Naive B cell (primary cell): ENCODE results near the gene CDH15. TPM values are rescaled to one million over a fixed set of nuclear protein-coding genes. Genes with fewer than 3 reads are reported as not detected.
"Not testable (repeated sequence)": the region's sequence is repeated elsewhere in the genome, so short reads cannot be mapped to it uniquely, and the experiment has no call there.

Experiments used
- ATAC-seq, 2 donors: fragments of 150-1000 bp; cut with Tn5 transposase; 2 replicates each; pipeline ENCODE4 v1.10.0; 2021; ENCODE audit warnings: low read depth in 2 of 2, mild to moderate bottlenecking in 2 of 2, moderate library complexity in 2 of 2
- DNase-seq: peaks from one replicate; pipeline ENCODE4 v3.0.0; 2022
- H3K27ac Mint-ChIP-seq, 6 donors: one replicate each; pipeline ENCODE4 v1.8.0; 2020 to 2022; ENCODE audit warnings: mild to moderate bottlenecking in 6 of 6, mixed read lengths in 6 of 6, moderate library complexity in 5 of 6, inconsistent platforms in 2 of 6
- H3K27me3 Mint-ChIP-seq, 3 donors: one replicate each; pipeline ENCODE4 v1.8.0; 2021 to 2022; ENCODE audit warnings: mixed read lengths in 3 of 3, mild to moderate bottlenecking in 1 of 3
- H3K36me3 Mint-ChIP-seq, 2 donors: one replicate each; pipeline ENCODE4 v1.8.0; 2020 to 2022; ENCODE audit warnings: mixed read lengths in 2 of 2, inconsistent platforms in 1 of 2, mild to moderate bottlenecking in 1 of 2
- H3K4me1 Mint-ChIP-seq, 3 donors: one replicate each; pipeline ENCODE4 v1.8.0; 2020 to 2022; ENCODE audit warnings: mixed read lengths in 3 of 3, inconsistent platforms in 1 of 3, mild to moderate bottlenecking in 1 of 3, moderate library complexity in 1 of 3
- H3K4me3 Mint-ChIP-seq, 8 donors: one replicate each; pipeline ENCODE4 v1.8.0; 2020 to 2022; ENCODE audit warnings: mild to moderate bottlenecking in 8 of 8, mixed read lengths in 8 of 8, moderate library complexity in 8 of 8, inconsistent platforms in 2 of 8
- H3K9me3 Mint-ChIP-seq, 7 donors: one replicate each; pipeline ENCODE4 v1.8.0; 2020 to 2022; ENCODE audit warnings: mixed read lengths in 7 of 7, mild to moderate bottlenecking in 5 of 7, inconsistent platforms in 2 of 7, moderate library complexity in 1 of 7
- polyA plus RNA-seq, 6 donors: library from polyadenylated mRNA; unstranded; fragments of 300-500 nt; fragmentation: Illumina TruSeq; gene quantifications; one replicate each; pipeline ENCODE4 v1.2.3, GENCODE V29; 2021; ENCODE audit warnings: low read depth in 6 of 6

CDH15 gene
- polyA plus RNA-seq, 6 donors from 2014 or later, result not detected

- peaks cover 0 to 5% (median 2%) of the 10 kb centered on the region in 3 donors for H3K4me1 Mint-ChIP-seq
- DNase-seq, result peak; percentile 32
- peak; percentile 62 to 64 for ATAC-seq
- H3K27ac Mint-ChIP-seq, result peak overlapping the region in 2 of 6 donors; percentile 21 to 57
- H3K36me3 Mint-ChIP-seq, result no peaks in the 10 kb centered on the region
- H3K27me3 Mint-ChIP-seq, result peaks cover 0 to 12% (median 6%) of the 10 kb centered on the region in 3 donors
- H3K4me3 Mint-ChIP-seq, result no peak overlapping the region
- peaks cover 0 to 6% (median 0%) of the 10 kb centered on the region in 7 donors for H3K9me3 Mint-ChIP-seq
These were observed 13.6 kb downstream of the CDH15 start for GRCh38 chr16:89184933-89185794.

- not testable (repeated sequence) for H3K4me3 Mint-ChIP-seq
- peak overlapping the region in 1 of 6 donors; percentile 57 for H3K27ac Mint-ChIP-seq
These were observed 14.5 kb downstream of the CDH15 start for GRCh38 chr16:89185887-89186592.

GRCh38 chr16:89186593-89187031 lies 15.1 kb downstream of the CDH15 start:
- H3K4me3 Mint-ChIP-seq, DNase-seq, H3K4me1 Mint-ChIP-seq, H3K9me3 Mint-ChIP-seq, H3K27me3 Mint-ChIP-seq, H3K36me3 Mint-ChIP-seq, ATAC-seq: not testable (repeated sequence)
- peak overlapping the region in 2 of 6 donors; percentile 90 to 95 for H3K27ac Mint-ChIP-seq

More at GRCh38 chr16:89185887-89186592, 14.5 kb downstream of the CDH15 start:
- not testable (repeated sequence) for H3K9me3 Mint-ChIP-seq, H3K4me1 Mint-ChIP-seq, DNase-seq, H3K27me3 Mint-ChIP-seq, H3K36me3 Mint-ChIP-seq, ATAC-seq

GRCh38 chr16:89187032-89187769 lies 15.7 kb downstream of the CDH15 start:
- peak; percentile 58 for DNase-seq
- peaks cover 0 to 6% (median 0%) of the 10 kb centered on the region in 7 donors for H3K9me3 Mint-ChIP-seq
- H3K36me3 Mint-ChIP-seq, result no peaks in the 10 kb centered on the region
- no peaks in the 10 kb centered on the region for H3K27me3 Mint-ChIP-seq
- ATAC-seq, result peak; percentile 66 to 68
- peaks cover 0 to 6% (median 5%) of the 10 kb centered on the region in 3 donors for H3K4me1 Mint-ChIP-seq
- H3K4me3 Mint-ChIP-seq, result peak overlapping the region in 3 of 8 donors; percentile 11 to 77 (median 42)
- H3K27ac Mint-ChIP-seq, result peak overlapping the region in 5 of 6 donors; percentile 82 to 97 (median 95)

- Mint-ChIP-seq H3K4me3 (peak overlapping the region in 2 of 8 donors; percentile 42 to 77), H3K36me3 (no peaks in the 10 kb centered on the region), H3K27ac (peak overlapping the region in 5 of 6 donors; percentile 6 to 97 (median 90)), H3K27me3 (no peaks in the 10 kb centered on the region), H3K4me1 (peaks cover 0 to 6% (median 5%) of the 10 kb centered on the region in 3 donors), H3K9me3 (peaks cover 0 to 6% (median 0%) of the 10 kb centered on the region in 7 donors)
- ATAC-seq (peak in 1 of 2 donors; percentile 26), DNase-seq (no peak)
These were observed 16.3 kb downstream of the CDH15 start for GRCh38 chr16:89187770-89188392.

- not testable (repeated sequence) for H3K4me1 Mint-ChIP-seq, DNase-seq, H3K36me3 Mint-ChIP-seq, H3K9me3 Mint-ChIP-seq, H3K27me3 Mint-ChIP-seq, ATAC-seq, H3K4me3 Mint-ChIP-seq
- peak overlapping the region in 2 of 6 donors; percentile 83 for H3K27ac Mint-ChIP-seq
These were observed 17.2 kb downstream of the CDH15 start for GRCh38 chr16:89188471-89189357.

- Mint-ChIP-seq H3K27me3 (no peaks in the 10 kb centered on the region), H3K36me3 (no peaks in the 10 kb centered on the region), H3K4me1 (peaks cover 0 to 6% (median 5%) of the 10 kb centered on the region in 3 donors), H3K27ac (peak overlapping the region in 2 of 6 donors; percentile 83), H3K9me3 (peaks cover 0 to 6% (median 0%) of the 10 kb centered on the region in 7 donors), H3K4me3 (peak overlapping the region in 3 of 8 donors; percentile 7 to 57 (median 8))
- DNase-seq (no peak), ATAC-seq (no peak)
These were observed 17.9 kb downstream of the CDH15 start for GRCh38 chr16:89189358-89190025.

GRCh38 chr16:89190150-89190958 lies 18.8 kb downstream of the CDH15 start:
- H3K4me3 Mint-ChIP-seq, result peak overlapping the region in 1 of 8 donors; percentile 20
- H3K27me3 Mint-ChIP-seq, result no peaks in the 10 kb centered on the region
- peaks cover 0 to 6% (median 0%) of the 10 kb centered on the region in 7 donors for H3K9me3 Mint-ChIP-seq
- H3K36me3 Mint-ChIP-seq, result no peaks in the 10 kb centered on the region
- DNase-seq (no peak), ATAC-seq (no peak)
- peak overlapping the region in 1 of 6 donors; percentile 57 for H3K27ac Mint-ChIP-seq
- peaks cover 0 to 6% (median 5%) of the 10 kb centered on the region in 3 donors for H3K4me1 Mint-ChIP-seq

GRCh38 chr16:89191033-89191900 lies 19.7 kb downstream of the CDH15 start:
- H3K27ac Mint-ChIP-seq, result peak overlapping the region in 1 of 6 donors; percentile 57
- peaks cover 0 to 5% (median 0%) of the 10 kb centered on the region in 3 donors for H3K27me3 Mint-ChIP-seq
- peaks cover 0 to 6% (median 0%) of the 10 kb centered on the region in 7 donors for H3K9me3 Mint-ChIP-seq
- peak overlapping the region in 7 of 8 donors; percentile 13 to 63 (median 35) for H3K4me3 Mint-ChIP-seq
- H3K4me1 Mint-ChIP-seq, result peaks cover 0 to 6% (median 5%) of the 10 kb centered on the region in 3 donors
- DNase-seq (no peak), ATAC-seq (no peak)
- no peaks in the 10 kb centered on the region for H3K36me3 Mint-ChIP-seq

- Mint-ChIP-seq H3K36me3 (no peaks in the 10 kb centered on the region), H3K27ac (no peak overlapping the region), H3K27me3 (peaks cover 0 to 9% (median 0%) of the 10 kb centered on the region in 3 donors), H3K4me1 (peaks cover 0 to 6% (median 5%) of the 10 kb centered on the region in 3 donors), H3K4me3 (no peak overlapping the region), H3K9me3 (peaks cover 0 to 6% (median 0%) of the 10 kb centered on the region in 7 donors)
- DNase-seq, result no peak
- ATAC-seq, result no peak
These were observed 20.3 kb downstream of the CDH15 start for GRCh38 chr16:89191901-89192185.
